ENCODE data around the gene THOC6.

DNA sequence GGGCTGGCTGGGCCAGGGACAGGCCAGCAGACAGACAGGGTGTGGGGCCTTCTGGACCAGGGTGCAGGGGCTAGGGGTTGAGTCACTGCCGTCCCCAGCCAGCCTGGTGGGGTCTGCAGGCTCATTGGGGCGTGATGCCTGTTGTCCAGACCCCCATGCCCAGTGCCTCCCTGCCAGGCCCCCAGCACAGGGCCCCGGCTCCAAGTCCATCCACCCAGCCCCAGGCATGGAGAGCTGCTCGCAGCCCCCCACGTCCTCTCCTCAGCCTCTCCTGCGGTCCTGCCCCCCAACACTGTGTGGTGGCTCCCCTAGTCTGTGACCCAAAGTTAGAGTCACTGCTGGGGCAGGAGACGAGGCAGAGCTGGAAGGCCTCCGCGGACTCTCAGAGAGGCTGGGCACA lies 36.5 kb upstream of the THOC6 start:
- TF ChIP-seq, protein P1, sequence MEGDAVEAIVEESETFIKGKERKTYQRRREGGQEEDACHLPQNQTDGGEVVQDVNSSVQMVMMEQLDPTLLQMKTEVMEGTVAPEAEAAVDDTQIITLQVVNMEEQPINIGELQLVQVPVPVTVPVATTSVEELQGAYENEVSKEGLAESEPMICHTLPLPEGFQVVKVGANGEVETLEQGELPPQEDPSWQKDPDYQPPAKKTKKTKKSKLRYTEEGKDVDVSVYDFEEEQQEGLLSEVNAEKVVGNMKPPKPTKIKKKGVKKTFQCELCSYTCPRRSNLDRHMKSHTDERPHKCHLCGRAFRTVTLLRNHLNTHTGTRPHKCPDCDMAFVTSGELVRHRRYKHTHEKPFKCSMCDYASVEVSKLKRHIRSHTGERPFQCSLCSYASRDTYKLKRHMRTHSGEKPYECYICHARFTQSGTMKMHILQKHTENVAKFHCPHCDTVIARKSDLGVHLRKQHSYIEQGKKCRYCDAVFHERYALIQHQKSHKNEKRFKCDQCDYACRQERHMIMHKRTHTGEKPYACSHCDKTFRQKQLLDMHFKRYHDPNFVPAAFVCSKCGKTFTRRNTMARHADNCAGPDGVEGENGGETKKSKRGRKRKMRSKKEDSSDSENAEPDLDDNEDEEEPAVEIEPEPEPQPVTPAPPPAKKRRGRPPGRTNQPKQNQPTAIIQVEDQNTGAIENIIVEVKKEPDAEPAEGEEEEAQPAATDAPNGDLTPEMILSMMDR (conservative IDR thresholded peaks at IDR 0.05; ENCODE audit: low read depth in 2 of 2), result no peak
- TF ChIP-seq POLR2AphosphoS5 (IDR thresholded peaks at IDR 0.05; ENCODE audit: low read depth) (no peak), EZH2 (IDR thresholded peaks at IDR 0.05; ENCODE audit: low read depth, unreplicated experiment) (no peak), EZH2phosphoT487 (IDR thresholded peaks at IDR 0.05; ENCODE audit: unreplicated experiment) (no peak), REST (IDR thresholded peaks at IDR 0.05; ENCODE audit: unreplicated experiment) (no peak), STAT1 (IDR thresholded peaks at IDR 0.05; ENCODE audit: unreplicated experiment) (no peak)

All from GM23338 (cell line).